ENCODE measurements around the gene ABCC10.
"Not testable (repeated sequence)": the region's sequence is repeated elsewhere in the genome, so short reads cannot be mapped to it uniquely, and the experiment has no call there.

ABCC10 gene, protein sequence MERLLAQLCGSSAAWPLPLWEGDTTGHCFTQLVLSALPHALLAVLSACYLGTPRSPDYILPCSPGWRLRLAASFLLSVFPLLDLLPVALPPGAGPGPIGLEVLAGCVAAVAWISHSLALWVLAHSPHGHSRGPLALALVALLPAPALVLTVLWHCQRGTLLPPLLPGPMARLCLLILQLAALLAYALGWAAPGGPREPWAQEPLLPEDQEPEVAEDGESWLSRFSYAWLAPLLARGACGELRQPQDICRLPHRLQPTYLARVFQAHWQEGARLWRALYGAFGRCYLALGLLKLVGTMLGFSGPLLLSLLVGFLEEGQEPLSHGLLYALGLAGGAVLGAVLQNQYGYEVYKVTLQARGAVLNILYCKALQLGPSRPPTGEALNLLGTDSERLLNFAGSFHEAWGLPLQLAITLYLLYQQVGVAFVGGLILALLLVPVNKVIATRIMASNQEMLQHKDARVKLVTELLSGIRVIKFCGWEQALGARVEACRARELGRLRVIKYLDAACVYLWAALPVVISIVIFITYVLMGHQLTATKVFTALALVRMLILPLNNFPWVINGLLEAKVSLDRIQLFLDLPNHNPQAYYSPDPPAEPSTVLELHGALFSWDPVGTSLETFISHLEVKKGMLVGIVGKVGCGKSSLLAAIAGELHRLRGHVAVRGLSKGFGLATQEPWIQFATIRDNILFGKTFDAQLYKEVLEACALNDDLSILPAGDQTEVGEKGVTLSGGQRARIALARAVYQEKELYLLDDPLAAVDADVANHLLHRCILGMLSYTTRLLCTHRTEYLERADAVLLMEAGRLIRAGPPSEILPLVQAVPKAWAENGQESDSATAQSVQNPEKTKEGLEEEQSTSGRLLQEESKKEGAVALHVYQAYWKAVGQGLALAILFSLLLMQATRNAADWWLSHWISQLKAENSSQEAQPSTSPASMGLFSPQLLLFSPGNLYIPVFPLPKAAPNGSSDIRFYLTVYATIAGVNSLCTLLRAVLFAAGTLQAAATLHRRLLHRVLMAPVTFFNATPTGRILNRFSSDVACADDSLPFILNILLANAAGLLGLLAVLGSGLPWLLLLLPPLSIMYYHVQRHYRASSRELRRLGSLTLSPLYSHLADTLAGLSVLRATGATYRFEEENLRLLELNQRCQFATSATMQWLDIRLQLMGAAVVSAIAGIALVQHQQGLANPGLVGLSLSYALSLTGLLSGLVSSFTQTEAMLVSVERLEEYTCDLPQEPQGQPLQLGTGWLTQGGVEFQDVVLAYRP (N-terminal part only)

DNA sequence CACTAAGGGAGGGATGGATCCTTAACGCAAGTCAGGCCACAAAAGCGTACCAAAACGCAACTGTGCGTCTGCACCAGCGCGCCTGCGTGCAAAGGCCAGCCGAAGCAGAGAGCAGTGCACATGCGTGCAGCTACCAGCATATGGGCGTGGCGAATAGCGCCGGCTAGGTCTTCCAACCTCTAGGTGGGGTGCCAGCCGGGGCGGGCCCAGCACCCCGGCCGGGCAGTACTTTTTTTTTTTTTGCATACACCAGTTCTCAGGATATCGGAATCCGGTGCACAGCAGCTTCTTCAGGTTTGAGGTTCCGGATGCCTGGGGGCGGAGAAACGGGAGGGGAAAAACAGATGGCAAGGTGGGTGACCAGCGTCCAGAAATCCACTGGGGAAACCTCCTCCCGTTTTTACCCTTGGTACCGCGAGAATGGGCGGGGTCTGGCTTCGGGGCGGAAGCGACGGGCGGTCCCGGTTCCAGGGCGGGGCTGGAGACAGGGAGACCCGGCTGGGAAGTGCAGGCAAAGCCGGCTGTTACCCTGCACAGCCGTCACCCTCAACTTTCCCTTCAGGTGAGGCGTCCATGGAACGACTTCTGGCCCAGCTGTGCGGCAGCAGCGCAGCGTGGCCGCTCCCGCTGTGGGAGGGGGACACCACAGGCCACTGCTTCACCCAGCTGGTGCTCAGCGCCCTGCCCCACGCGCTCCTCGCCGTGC, at the start of gene ABCC10:
Gene ABCC10 (plus strand): TSS at position 136 of the 706 bp plus-strand sequence. CDS start 438 bp downstream, at position 574.
- in situ Hi-C loops (cut with MboI; ENCODE audit: low sequenced_read_pairs): no loop called here

DNA sequence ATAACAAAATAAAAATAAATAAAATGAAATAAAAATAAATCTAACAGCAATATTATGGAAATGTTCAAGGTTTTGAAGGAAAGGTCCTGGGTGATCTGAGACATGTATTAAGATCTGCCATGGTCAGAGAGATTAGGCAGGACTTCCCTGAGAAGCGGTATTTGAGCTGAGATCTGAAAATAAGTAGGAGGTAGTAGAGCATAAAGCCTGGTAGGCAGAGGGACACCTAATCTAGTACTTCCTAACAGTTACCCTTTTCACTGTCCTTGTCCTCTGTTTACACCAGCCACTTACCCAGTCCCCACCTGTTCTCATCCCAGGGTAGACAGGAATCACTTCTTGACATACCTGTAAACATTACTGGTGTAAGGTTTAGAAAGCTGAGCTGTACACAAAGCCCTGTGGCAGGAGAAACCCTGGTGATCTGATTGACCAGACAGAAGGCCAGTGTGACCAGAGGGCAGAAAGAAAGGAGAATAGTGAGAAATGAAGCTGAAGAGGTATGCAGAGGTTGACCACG, 49.6 kb upstream of the ABCC10 start:
- in situ Hi-C loops (cut with MboI; ENCODE audit: low sequenced_read_pairs): no loop called here

DNA sequence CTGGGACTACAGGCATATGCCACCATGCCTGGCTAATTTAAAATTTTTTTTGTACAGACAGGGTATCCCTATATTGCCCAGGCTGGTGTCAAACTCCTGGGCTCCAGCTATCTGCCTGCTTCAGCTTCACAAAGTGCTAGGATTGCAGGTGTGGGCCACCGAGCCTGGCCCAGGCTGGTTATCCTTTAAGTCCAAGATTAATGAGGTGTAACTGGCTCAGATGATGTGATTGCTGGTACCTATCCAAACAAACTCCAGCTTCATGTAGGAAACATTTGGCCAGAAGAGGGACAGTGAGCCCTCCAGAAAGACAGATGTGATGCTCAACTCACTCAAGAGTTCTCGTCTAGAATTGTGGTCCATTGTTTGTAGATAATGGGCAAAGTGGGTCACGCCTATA, 48.7 kb upstream of the ABCC10 start:
- in situ Hi-C loops (cut with MboI; ENCODE audit: low sequenced_read_pairs): no loop called here

DNA sequence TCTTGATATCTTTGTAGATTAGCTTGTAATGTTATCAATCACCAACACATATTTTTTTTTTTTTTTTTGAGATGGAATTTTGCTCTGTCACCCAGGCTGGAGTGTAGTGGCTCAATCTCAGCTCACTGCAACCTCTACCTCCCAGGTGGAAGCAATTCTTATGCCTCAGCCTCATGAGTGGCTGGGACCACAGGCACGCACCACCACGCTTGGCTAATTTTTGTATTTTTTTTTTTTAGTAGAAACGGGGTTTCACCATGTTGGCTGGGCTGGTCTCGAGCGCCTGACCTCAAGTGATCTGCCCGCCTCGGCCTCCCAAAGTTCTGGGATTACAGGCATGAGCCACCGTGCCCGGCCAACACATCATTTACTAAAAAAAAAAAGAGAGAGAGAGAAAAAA, 46.5 kb upstream of the ABCC10 start:
- in situ Hi-C loops (cut with MboI; ENCODE audit: low sequenced_read_pairs): not testable (repeated sequence)

DNA sequence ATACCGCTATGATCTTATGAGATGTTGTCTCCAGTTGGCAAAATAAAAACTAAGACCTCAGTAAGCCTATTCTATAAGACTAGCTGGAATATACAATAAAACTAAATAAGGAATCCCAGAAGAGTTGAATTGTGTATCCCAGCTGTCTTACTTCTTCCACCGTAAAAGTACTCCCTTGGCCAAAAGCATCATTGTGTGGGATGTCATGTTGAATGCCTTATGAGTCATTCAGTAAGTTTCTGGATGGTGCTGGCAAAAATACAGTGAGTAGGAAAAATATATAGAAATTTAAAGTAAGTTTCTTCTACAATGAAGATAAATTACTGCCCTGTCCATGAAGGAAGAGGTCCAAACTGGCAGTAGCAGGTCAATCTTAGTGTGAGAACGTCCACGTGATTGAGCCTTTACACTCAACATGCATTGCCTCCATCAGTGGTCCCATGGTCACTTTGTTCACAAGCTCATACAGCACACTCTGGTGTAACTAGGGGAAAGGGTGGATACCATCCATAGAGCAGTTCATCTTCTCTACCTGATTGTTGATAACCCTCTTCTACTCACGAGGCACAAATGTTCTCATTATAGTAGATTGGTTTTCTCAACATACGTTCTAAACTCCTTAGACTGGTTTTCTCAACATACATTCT, 44.2 kb upstream of the ABCC10 start:
- in situ Hi-C loops (cut with MboI; ENCODE audit: low sequenced_read_pairs): no loop called here

DNA sequence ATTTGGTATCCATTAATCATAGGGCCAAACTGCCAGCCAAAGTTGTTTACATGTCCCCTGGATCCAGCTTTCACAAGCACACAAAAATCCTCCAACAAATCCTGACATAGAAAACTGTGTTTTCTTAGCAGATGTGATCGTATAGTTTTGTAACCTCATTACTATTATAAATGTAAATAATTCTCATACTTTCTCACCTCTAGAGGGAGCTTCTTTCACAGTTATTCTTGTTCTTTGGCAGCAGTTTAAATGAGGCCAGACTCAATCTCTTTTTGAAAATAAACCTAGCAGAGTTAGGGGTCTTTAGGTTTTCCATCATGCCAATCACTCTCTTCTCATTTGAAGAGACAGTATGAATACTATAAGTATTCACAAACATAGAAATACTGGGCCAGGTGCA, 40.8 kb upstream of the ABCC10 start:
- in situ Hi-C loops (cut with MboI; ENCODE audit: low sequenced_read_pairs): no loop called here

DNA sequence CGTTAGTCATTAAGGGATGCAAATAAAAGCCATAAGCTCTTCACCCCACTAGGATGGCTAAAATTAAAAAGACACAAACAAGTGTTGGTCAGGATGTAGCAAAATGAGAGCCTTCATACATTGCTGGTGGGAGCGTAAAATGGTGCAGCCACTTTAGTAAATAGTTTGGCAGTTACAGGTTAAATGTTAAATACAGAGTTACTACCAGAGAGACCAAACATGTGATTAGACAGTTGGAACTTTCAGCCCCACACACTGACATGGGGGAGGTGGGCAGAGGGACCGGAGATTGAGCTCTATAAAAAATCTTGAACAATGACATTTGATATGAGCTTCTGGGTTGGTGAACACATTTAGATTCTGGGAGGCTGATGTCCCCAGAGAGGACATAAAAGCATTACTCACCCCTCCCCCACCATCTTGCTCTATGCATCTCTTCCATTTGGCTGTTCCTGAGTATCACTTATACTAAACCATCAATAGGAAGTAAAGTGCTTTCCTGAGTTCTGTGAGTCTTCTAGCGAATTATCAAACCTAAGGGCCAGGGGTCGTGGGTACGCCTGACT, 37.5 kb upstream of the ABCC10 start:
- in situ Hi-C loops (cut with MboI; ENCODE audit: low sequenced_read_pairs): no loop called here

DNA sequence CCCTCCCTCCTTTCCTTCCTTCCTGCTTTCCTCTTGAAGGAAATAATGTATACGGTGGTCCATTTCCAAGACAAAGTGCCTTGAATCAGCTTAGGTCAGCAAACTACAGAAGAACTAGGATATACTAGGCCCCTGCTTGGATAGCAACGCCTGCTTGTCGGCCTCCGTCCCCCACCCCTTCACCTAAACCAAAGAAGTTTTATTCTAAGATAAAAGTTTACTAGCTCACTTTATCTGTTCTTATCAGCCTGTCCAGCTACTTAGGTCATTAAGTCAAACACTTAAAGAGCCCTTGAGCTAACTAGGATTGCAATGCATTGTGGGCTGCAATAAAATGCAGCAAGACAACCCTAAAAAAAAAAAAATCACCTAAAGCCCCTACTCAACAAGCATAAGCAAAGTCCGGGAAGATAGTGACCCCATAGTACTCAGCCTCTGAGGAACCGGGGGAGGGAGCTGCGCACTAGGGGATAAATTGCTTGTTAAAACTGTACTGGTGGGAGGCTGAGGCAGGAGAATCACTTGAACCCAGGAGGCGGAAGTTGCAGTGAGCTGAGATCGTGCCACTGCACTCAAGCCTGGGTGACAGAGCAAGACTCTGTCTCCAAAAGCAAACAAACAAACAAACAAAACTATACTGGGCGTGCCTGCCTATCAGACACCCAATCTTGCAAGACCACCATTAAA, 36.4 kb upstream of the ABCC10 start:
- in situ Hi-C loops (cut with MboI; ENCODE audit: low sequenced_read_pairs): not testable (repeated sequence)

DNA sequence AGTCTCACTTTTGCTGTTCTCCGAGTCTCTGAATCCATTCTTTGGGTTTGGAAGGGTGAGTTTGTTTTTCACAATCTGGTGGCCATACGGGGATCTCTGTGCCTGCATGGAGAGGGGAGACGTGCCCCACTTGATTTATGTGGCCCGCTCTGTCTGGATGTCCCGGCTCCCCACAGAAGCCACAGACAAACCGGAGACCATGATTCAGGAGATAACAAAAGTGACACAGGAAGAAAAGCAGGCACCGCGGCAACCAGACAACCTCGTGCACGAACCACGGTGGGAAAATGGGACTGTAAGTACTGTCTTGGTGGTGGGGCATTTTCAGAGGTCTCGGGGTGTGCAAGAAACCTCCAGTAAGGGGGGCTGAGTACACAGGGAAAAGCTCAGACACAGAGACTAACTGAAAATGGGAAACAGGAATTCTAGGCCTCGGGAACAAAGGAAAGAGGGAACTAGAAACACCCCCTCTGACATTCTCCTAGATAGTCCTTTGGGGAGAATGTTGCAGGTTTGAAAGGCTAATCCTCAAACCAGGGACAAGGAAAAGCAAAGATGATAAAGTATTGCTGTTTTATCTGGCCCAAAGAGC, 35.8 kb upstream of the ABCC10 start:
- in situ Hi-C loops (cut with MboI; ENCODE audit: low sequenced_read_pairs): no loop called here

DNA sequence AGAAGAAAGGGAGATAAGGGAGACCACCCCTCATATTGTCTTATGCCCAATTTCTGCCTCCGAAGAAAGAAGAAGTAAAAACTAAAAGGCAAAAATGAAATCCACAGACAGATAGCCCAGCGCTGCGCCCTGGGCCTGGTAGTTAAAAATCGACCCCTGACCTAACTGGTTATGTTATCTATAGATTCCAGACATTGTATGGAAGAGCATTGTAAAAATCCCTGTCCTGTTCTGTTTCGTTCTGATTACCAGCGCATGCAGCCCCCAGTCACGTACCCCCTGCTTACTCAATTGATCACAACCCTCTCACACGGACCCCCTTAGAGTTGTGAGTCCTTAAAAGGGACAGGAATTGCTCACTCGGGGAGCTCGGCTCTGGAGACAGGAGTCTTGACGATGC, 34.2 kb upstream of the ABCC10 start:
- in situ Hi-C loops (cut with MboI; ENCODE audit: low sequenced_read_pairs): not testable (repeated sequence)

DNA sequence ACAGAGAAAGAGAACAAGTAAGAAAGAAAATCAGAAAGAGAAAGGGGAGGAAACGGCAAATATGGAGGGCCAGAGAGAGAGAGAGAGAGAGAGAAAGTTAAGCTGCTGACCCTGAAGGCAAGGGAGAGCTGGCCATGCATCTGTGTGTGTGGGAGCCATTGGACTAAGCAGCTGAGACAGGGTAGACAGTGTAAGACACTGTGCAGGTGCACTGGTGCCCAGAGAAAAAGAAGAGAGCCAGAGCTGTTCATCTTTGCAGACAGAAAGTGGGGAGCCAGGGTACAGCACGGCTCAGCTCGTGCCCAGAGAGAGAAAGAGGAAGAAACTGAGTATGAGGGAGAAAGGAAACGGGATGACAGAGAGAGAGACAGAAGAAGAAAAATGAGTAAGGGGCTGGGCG, 33.7 kb upstream of the ABCC10 start:
- in situ Hi-C loops (cut with MboI; ENCODE audit: low sequenced_read_pairs): no loop called here

DNA sequence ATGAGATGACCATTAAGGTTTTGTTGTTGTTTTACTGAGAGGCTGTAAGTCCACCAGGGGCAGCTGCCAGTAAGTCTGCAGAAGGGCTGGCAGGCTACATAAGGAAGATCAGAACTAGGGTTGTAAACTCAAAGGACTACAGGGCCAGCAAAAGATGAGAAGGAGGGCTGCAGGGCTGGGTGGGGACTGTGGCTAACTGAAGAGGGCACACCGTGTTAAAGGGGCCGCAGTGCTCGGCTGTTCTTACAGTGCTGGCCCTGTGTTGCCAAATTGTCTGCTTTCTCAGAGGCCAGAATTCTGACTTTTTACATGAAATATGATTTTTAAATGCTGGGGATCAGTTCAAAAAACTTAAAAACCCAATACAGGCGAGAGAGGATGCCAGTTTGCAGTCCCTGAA, 32.4 kb upstream of the ABCC10 start:
- in situ Hi-C loops (cut with MboI; ENCODE audit: low sequenced_read_pairs): no loop called here

DNA sequence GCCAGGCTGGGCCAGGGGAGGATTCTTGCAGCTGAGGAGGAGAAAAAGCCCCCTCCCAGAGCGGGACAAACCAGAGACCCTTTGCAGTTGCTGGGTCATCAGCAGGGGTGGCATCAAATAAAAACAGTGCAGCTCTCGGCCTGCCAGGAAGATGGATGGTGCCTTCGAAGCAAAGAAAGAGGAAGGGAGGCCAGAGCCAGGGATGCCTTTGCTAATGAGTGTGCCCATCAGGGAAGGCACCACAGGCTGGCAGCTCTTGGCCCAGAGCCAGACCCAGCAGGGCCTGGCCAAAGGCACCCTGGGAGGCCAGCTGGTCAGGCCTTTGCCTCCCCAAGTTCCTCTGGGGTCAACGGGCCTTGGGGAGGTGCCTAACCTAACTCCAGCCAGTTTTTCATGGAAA, 31.6 kb upstream of the ABCC10 start:
- in situ Hi-C loops (cut with MboI; ENCODE audit: low sequenced_read_pairs): no loop called here

DNA sequence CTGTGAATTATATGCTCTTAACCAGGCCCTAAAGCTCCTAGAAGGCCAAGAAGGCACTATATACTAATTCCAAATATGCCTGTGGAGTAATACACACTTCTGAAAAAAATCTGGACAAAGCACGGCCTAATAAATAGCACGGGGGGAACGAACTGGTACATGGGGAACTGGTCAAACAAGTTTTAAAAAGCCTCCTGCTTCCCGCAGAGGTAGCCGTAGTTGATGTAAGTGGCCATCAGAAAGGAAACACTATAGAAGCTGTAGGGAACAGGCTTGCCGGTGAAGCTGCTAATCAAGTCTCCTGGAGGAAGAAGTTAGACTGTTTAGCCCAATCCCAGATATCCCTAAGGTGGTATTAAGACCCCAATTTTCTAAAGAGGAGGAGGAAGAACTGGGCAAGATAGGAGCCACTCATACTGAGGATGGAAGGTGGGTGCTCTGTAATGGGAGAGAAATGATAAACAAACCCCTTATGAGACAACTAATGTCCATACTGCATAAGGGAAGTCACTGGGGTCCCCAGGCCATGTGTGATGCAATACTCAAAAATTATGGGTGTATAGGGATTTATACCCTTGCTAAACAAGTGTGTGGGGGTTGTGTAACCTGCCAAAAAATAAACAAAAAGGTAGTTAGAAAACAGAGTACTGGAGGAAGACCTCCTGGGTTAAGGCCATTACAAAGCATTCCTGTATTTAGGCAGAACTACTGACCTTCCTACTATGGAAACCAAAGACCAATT, 30.8 kb upstream of the ABCC10 start:
- in situ Hi-C loops (cut with MboI; ENCODE audit: low sequenced_read_pairs): no loop called here

DNA sequence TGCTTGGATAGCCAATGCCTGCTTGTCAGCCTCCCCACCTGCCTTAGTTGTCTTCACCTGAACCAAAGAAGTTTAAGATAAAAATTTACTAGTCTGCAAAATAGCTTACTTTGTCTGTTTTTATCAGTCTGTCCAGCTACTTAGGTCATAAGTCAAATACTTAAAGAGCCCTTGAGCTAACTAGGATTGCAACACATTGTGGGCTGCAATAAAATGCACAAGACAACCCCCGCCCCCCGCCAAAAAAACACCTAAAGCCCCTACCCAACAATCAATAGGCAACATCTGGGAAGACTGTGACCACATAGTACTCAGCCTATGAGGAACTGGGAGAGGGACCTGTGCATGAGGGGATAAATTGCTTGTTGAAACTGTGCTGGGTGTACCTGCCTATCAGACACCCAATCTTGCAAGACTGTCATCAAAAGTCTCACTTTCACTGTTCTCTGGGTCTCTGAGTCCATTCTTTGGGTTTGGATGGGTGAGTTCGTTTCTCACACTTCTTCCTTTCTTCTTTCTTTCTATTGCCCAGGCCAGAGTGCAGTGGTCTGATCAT, 27.3 kb upstream of the ABCC10 start:
- in situ Hi-C loops (cut with MboI; ENCODE audit: low sequenced_read_pairs): no loop called here

DNA sequence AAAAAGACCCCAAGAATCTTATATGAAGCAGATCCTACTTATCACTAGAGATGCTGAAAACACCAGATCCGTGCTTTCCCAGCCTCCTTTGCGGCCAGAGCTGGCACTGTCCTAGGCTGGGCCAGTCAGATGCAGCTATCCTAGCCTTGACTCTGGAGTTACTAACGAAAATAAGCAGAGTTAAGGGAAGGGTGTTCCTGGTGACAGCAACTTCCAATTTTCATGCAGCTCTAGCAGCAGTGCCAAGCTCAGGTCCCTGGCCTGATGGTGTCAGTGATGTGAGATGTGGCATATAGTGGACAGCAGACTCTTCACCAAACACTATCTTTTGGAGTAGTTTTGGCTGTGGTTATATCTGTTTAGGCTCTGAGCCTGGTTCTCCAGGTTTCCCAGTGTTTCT, 25.6 kb upstream of the ABCC10 start:
- in situ Hi-C loops (cut with MboI; ENCODE audit: low sequenced_read_pairs): no loop called here

DNA sequence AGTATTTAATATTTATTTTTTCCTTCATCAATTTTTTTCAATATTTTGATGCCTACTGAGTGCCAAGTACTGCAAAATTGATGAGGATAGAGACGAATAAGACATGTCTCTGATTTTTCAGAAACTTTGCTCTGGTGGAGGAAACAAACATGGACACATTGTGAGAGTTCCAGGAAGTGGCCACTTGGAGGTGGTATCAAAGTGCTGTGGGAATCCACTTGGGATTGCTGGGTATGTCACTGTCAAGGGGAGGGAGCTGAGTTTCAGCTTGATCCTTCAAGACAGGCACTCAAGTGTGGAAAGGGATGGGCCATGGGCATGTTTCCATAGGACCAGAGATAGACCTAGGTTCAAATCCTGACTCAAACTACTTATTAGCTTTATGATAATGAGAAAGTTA, 24.5 kb upstream of the ABCC10 start:
- in situ Hi-C loops (cut with MboI; ENCODE audit: low sequenced_read_pairs): no loop called here

DNA sequence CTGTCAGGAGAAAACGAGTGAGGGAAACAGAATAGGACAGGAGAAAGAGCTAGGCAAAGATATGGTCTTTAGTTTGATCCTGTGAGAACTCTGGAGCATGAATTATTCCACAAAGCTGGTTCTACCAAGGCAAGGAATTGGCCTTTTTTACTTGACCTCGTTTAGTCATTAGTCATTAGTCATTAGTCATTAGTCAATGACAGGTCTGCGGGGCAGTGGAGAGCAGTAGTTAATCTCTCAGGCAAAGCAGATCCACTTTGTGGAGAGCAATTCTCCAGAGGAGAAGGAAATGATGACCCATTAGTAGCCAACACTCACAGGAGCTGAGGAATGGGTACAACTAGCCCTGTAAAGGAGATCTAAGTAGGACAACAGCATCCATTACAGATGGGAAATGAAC, 22.0 kb upstream of the ABCC10 start:
- in situ Hi-C loops (cut with MboI; ENCODE audit: low sequenced_read_pairs): no loop called here
